DOHH2 (cell line): ENCODE data around the gene AKAP13.

Experiments used
- H3F3A ChIP-seq: fragments of 200-600 bp; sonication (generic), shearing (Covaris generic); 2 replicates; pipeline ENCODE4 v1.6.0; 2016; ENCODE audit warnings: antibody characterized with exemption, mild to moderate bottlenecking; ENCODE audit not compliant: control insufficient read depth, insufficient read depth
- H3K27ac ChIP-seq: fragments of 200-600 bp; sonication (generic); 2 replicates; pipeline ENCODE4 v1.5.1; 2014; ENCODE audit warnings: low read depth, mild to moderate bottlenecking, low read length, moderate library complexity
- H3K27me3 ChIP-seq: fragments of 200-600 bp; sonication (generic); 2 replicates; pipeline ENCODE4 v1.6.1; 2014; ENCODE audit warnings: mild to moderate bottlenecking, low read length, mixed read lengths; ENCODE audit not compliant: control insufficient read depth
- H3K36me3 ChIP-seq: fragments of 200-600 bp; sonication (generic); 2 replicates; pipeline ENCODE4 v1.6.1; 2014; ENCODE audit warnings: mild to moderate bottlenecking, low read length, moderate library complexity, mixed read lengths; ENCODE audit not compliant: control insufficient read depth
- H3K4me1 ChIP-seq: fragments of 200-600 bp; sonication (generic); 2 replicates; pipeline ENCODE4 v1.6.1; 2014; ENCODE audit warnings: mild to moderate bottlenecking, low read length, mixed read lengths; ENCODE audit not compliant: control insufficient read depth
- H3K4me2 ChIP-seq: fragments of 200-600 bp; sonication (generic); 2 replicates; pipeline ENCODE4 v1.6.0; 2014; ENCODE audit warnings: mild to moderate bottlenecking, low read length, moderate library complexity
- H3K4me3 ChIP-seq: fragments of 200-600 bp; sonication (generic); 2 replicates; pipeline ENCODE4 v1.5.1; 2014; ENCODE audit warnings: mild to moderate bottlenecking, low read length, mixed read lengths
- H3K79me2 ChIP-seq: fragments of 200-600 bp; sonication (generic); 2 replicates; pipeline ENCODE4 v1.6.1; 2014; ENCODE audit warnings: mild to moderate bottlenecking, low read length, mixed read lengths; ENCODE audit not compliant: control insufficient read depth
- H3K9me2 ChIP-seq: fragments of 200-600 bp; sonication (generic); replicated peaks from 2 replicates; pipeline ENCODE4 v1.6.1; 2014; ENCODE audit warnings: mild to moderate bottlenecking, low read length, mixed read lengths; ENCODE audit not compliant: control insufficient read depth
- H3K9me3 ChIP-seq: fragments of 200-600 bp; sonication (generic); 2 replicates; pipeline ENCODE4 v1.6.1; 2014; ENCODE audit warnings: antibody characterized with exemption, low read length, mixed read lengths; ENCODE audit not compliant: control insufficient read depth, insufficient read depth
- H4K20me1 ChIP-seq: fragments of 200-600 bp; sonication (generic); 2 replicates; pipeline ENCODE4 v1.6.0; 2014; ENCODE audit warnings: low read depth, mild to moderate bottlenecking, antibody characterized with exemption, low read length, moderate library complexity; ENCODE audit not compliant: control insufficient read depth, insufficient read depth
- CTCF ChIP-seq: fragments of 200-600 bp; sonication (generic); IDR thresholded peaks from one replicate; pipeline ENCODE4 v1.5.1; 2014; ENCODE audit warnings: antibody characterized with exemption, mild to moderate bottlenecking, low read depth, low read length; ENCODE audit not compliant: poor library complexity, severe bottlenecking
- EZH2phosphoT487 ChIP-seq: fragments of 200-600 bp; sonication (generic); IDR thresholded peaks from 2 replicates; pipeline ENCODE4 v1.6.1; 2017; ENCODE audit warnings: borderline replicate concordance, mild to moderate bottlenecking, antibody characterized with exemption, low read length, moderate library complexity, mixed read lengths

Gene AKAP13

DNA sequence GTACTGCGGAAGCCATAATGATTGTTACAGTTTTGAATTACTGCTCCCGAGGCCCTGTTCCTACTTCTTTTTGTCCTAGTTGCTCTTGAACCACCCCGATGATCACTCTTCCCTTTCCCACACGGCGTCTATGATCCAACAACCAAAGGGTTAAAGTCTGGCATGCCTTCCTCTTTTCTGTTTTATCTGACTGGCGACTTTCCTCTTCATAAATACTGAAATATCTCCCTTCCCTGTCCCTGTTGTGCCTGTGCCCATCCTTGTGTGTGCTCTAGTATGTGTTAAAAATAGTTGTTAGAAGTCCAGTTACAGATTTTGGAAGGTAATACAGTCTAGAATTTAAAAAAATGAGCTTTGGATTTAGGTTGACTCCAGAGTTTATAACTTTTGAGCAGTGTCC lies 83.6 kb downstream of the AKAP13 start:
- Histone ChIP-seq H3K27ac (no peak overlapping the region), H3K4me1 (peaks cover 76% of the 10 kb centered on the region), H3K9me2 (no peaks in the 10 kb centered on the region), H3K79me2 (peaks cover 84% of the 10 kb centered on the region), H3K27me3 (no peaks in the 10 kb centered on the region), H3K4me2 (no peak overlapping the region), H3F3A (peaks cover 8% of the 10 kb centered on the region), H4K20me1 (peaks cover 10% of the 10 kb centered on the region; the same call in 1 of the 2 replicates), H3K36me3 (peaks cover 6% of the 10 kb centered on the region; the same call in 1 of the 2 replicates), H3K4me3 (no peak overlapping the region), H3K9me3 (no peaks in the 10 kb centered on the region)
- TF ChIP-seq EZH2phosphoT487: no peak
- TF ChIP-seq CTCF: no peak

DNA sequence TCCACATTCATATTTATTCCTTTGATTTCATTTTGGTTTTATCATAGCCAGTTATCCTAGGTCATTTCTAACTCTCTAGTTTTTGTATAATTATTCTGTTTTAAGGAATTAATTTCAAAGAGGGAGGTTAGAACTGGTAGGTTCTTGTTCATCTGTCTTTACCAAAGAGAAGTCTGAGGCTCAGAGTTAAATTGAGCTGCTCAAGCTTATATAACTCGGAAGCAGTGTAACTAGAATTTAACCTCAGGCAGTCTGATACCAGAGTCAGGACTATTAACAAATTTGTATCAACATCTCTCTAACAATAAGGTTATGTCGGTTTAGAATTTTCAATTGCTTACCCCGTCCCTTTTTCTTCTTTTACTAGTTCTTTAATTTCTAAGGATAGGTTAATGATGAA lies 84.1 kb downstream of the AKAP13 start:
- Histone ChIP-seq H3K4me3 (no peak overlapping the region), H3K27me3 (no peaks in the 10 kb centered on the region), H3K79me2 (peaks cover 85% of the 10 kb centered on the region), H3K9me3 (no peaks in the 10 kb centered on the region), H3K4me2 (no peak overlapping the region), H3K9me2 (no peaks in the 10 kb centered on the region), H3K27ac (no peak overlapping the region), H4K20me1 (peaks cover 10% of the 10 kb centered on the region; the same call in 1 of the 2 replicates), H3K4me1 (peaks cover 76% of the 10 kb centered on the region), H3K36me3 (peaks cover 6% of the 10 kb centered on the region; the same call in 1 of the 2 replicates), H3F3A (peaks cover 8% of the 10 kb centered on the region)
- TF ChIP-seq CTCF: no peak
- TF ChIP-seq EZH2phosphoT487: no peak

GRCh38 chr15:85470563-85471271 lies 90.3 kb downstream of the AKAP13 start:
- Histone ChIP-seq H4K20me1 (no peaks in the 10 kb centered on the region), H3K9me2 (no peaks in the 10 kb centered on the region), H3K79me2 (peaks cover 90% of the 10 kb centered on the region), H3K36me3 (peaks cover 5% of the 10 kb centered on the region; the same call in 1 of the 2 replicates), H3K27me3 (no peaks in the 10 kb centered on the region), H3K9me3 (no peaks in the 10 kb centered on the region), H3K27ac (peak overlapping the region; percentile 23), H3K4me3 (no peak overlapping the region), H3F3A (peaks cover 38% of the 10 kb centered on the region), H3K4me2 (peak overlapping the region; percentile 15), H3K4me1 (peaks cover 94% of the 10 kb centered on the region)
- TF ChIP-seq EZH2phosphoT487 (no peak), CTCF (no peak)
